ENCODE data around the gene NARF.
"Not testable (repeated sequence)": the region's sequence is repeated elsewhere in the genome, so short reads cannot be mapped to it uniquely, and the experiment has no call there.

Gene NARF

GRCh38 chr17:82458179-82458884, at the start of gene NARF:
Gene NARF, plus strand, starts transcription at chr17:82458741. Its CDS starts 63 bp downstream, at chr17:82458804.
- DNase-seq = peak; percentile 100

GRCh38 chr17:82408938-82409318, 49.6 kb upstream of the NARF start:
- no peak for DNase-seq

DNA sequence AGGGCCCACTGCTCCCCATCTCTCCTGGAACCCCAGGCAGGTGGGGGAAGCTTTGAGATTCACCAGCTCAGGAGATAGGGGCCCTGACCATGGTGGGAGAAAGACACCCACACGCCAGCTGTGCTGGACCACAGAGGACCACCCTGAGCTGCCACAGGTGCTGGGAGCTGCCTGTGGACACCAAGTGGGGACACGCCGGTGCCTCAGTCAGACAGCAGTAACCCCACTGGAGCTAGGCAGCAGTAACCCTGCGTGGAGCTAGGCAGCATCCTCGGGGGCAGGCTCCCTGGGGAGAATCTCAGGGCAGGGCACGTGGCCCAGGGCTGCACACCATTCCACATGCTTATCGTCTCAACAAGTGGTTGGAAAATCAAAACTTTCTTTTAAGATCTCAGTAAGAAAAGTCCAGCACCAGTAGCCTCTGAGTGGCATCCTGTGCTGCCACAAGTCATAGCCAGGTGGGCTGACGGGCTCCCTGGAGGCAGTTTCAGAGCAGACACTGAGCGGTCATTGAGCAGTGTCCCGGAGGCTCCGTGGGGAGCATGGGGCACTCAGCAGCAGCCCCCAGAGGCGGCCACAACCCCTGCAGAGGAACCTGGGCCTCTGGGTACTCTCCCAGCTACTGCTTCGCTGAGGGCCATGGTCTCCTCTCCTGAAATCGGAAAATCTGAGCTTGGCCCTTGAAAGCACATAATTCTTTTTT, 48.4 kb upstream of the NARF start:
- no peak for DNase-seq

GRCh38 chr17:82411396-82412053, 47.0 kb upstream of the NARF start:
- no peak for DNase-seq

DNA sequence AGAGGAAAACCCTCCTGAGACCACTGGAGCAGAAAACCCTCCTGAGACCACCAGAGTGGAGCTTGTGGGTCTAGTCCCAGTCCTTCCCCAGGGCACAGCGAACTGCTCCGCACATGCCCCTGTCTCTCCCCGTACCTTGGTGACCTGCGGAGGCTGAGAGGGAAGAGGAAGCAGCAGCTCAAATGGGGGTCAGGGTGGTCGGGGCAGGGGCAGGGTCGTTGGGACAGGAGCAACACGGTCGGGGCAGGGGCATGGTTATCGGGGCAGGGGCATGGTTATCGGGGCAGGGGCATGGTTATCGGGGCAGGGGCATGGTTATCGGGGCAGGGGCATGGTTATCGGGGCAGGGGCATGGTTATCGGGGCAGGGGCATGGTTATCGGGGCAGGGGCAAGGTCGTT, 46.5 kb upstream of the NARF start:
- DNase-seq = not testable (repeated sequence)

DNA sequence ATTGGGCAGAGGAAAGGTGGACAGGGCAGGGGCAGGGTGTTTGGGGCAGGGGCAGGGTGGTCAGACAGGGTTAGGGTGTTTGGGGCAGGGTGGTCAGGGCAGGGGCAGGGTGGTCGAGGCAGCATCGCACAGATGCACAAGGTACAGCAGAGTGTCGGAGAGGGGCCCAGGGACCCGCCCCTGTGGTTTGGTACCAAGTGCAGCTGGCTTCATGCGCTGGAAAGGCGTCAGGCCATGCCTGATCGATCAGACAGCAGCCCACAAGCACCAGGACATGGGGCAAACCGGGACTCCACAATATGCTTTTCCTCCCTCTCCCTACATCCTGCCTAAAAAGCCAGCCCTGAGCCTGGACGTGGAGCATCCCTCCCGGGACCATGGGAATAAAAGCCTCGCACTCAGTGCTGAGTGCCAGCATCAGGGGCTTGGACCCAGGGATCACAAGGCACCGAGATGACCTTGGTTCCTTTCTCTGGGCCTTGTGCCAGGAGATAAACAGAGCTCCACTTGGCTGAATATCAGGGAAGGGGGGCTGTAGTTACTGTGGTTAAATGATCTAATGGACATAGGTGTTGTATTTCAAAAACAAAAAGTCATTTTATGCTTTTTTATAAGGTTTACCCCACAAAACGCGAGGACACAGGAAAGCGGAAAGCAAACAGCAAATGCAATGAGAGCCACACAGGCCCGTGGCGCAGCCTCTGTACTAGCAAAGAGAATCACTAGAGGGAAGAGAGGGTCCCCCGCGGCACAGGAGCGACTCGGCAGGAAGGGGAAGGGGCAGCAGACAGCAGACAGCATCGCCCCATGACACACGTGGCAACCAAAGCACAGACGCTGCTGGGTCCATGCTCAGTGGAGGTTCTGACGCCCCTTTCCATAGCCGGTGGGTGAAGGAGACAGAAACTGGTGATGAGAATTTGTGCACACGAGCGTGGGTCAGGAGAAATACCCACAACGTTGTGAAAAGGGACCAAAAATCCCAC, 45.7 kb upstream of the NARF start:
- no peak for DNase-seq

DNA sequence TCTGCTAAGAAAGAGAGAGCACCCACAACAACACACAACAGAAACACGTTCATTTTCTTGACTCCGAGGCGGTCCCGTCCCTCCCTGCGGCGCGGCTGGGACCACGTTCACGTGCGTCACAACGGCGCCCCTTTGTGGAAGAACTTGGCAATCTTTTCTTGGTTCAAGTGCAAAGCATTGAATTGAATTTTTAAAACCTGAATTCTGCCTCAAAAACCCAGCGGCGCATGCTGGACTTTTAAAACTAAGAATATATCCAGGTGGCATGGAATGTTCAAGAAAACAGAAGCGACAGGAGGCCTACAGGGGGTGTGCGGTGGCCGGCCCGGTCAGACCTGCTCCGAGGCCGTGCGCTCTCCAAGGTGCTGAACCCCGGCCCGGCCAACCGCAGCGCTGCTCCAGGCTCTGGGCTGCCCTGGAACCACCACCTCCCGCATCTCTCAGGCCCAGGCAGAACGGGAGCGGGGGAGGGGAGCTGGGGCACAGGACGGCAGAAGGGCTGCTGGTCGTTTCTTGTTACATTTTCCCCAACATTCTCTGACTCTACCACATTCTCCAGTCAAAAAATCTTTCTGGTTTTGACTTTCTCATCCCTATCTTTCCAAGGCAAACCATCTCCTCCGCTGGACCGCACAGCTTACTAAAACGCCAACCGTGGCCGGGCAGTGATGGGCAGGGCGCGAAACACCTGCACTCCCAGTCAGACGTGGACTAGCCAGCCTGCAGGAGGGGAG, 43.8 kb upstream of the NARF start:
- peak; percentile 95 for DNase-seq

GRCh38 chr17:82415336-82415735, 43.2 kb upstream of the NARF start:
- DNase-seq = no peak

DNA sequence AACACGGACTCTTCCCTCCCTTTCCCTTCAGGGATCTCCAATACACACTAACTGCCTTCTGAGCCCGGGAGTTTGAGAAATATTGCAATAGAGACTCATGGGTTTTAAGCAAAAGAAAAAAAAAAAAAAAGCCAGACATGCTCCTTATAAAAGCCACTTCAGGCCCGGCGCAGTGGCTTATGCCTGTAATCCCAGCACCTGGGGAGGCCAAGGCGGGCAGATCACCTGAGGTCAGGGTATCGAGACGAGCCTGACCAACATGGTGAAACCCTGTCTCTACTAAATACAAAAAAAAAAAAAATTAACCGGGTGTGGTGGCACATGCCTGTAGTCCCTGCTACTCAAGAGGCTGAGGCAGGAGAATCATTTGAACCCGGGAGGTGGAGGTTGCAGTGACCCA, 42.8 kb upstream of the NARF start:
- no peak for DNase-seq

- DNase-seq = no peak
Observed at GRCh38 chr17:82416264-82416663, 42.3 kb upstream of the NARF start.

DNA sequence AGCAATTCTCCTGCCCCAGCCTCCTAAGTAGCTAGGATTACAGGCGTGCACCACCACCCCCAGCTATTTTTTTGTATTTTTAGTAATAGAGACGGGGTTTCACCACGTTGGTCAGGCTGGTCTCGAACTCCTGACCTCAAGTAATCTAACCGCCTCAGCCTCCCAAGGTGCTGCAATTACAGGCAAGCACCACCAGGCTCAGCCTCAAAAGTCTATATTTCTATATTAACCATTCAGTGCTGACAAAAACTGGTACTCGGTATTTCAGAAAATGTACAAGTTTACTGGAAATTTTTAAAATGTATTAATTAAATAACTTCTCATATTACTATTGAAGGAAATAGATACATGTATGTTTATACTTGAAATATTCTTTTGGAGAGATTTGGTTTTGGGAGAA, 41.8 kb upstream of the NARF start:
- DNase-seq = no peak

DNA sequence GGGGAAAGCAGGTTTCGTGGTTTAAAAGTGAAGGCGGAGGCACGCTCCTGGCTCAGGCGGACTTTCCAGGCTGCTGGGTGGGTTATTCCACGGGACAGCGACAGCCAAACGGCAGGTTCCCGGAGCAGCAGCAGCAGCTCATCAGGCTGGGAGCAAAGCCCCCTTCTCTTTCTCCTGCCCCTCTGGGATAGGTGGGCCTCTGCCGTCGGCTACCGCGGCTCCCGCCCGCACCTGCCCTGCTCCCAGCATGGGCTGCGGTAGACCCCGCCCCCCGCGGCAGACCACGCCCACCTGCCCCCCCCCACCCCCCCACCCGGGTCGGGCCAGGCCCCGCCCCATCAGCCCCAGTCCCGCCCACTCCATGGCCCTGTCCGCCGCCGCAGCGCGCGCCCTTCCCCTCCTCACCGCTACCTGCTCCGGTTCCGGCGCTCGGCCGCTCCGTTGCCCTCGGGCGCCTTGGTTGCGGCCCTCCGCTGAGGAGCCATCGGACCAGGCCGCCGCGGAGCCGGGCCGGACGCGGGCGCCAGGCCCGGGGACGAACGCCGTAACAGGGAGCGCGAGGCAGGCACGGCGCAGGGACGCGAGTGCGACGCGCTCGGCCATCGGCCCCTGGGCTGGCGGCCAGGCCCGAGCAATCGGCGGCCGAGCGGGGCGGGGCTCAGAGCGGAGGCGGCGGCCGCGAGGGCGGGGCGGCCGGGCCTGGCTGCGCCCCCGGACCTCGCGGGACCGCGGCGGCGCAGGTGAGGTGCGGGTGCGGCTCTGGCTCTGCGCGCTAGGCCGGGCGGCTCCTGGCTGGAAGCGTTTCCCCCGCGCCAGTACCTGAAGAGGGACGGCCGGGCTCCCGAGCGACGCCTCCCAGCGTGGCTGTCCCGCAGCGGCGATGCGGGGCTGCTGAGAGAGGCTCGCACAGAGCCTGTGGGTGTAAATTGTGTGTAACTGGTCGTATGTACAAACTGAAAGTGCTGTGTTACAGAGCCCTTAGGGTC, 40.2 kb upstream of the NARF start, which contains the start of the genes HEXD and OGFOD3:
HEXD (plus strand) TSS at position 347 of the 986 bp plus-strand sequence. CDS start 1,453 bp downstream, outside the sequence.
OGFOD3 (minus strand) TSS at position 586 of the 986 bp plus-strand sequence; CDS start at position 485, 101 bp downstream.
- DNase-seq = peak; percentile 93

GRCh38 chr17:82419540-82419939, 39.0 kb upstream of the NARF start:
- no peak for DNase-seq

- no peak for DNase-seq
Observed at GRCh38 chr17:82424001-82424862, 34.3 kb upstream of the NARF start.

GRCh38 chr17:82424863-82425159, 33.7 kb upstream of the NARF start:
- DNase-seq = no peak

DNA sequence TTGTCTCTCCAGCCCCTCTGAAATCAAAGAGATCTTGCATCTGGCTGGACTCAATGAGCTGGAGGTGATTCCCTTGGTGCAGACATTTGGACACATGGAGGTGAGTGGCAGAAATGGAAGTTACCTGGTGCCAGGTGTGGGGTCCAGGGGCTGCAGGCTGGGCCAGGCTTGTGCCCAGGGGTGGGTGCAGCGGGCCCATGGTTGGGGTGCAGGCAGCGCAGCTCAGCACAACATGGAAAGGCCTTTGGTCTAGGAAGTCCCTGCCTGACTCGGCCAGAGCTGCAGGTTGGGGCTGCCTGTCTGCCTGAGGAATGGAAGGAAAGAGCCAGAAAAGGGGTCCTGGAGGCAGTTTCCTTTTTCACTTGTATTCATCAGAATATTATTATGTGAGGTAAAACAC, 30.0 kb upstream of the NARF start:
- no peak for DNase-seq

- DNase-seq = no peak
Observed at GRCh38 chr17:82429824-82430223, 28.7 kb upstream of the NARF start.

- DNase-seq = no peak
Observed at GRCh38 chr17:82432017-82432416, 26.5 kb upstream of the NARF start.

GRCh38 chr17:82433560-82434215, 24.9 kb upstream of the NARF start:
- DNase-seq = no peak

All from islet precursor cell (in vitro differentiated cells).